ENCODE data around the gene ANAPC2. TPM values are rescaled to one million over a fixed set of nuclear protein-coding genes. Genes with fewer than 3 reads are reported as not detected.

ANAPC2 gene
- total RNA-seq, 1 experiment from 2014 or later = 21.9 TPM

- DNase-seq (ENCODE audit: low read depth) = no peak
These were observed 59.4 kb downstream of the ANAPC2 start for GRCh38 chr9:137128862-137129455.

- DNase-seq (ENCODE audit: low read depth) = peak; percentile 29
These were observed 60.0 kb downstream of the ANAPC2 start for GRCh38 chr9:137128158-137128861.

- no peak for DNase-seq (ENCODE audit: low read depth)
These were observed 60.8 kb downstream of the ANAPC2 start for GRCh38 chr9:137127301-137128157.

GRCh38 chr9:137126786-137127185 lies 61.6 kb downstream of the ANAPC2 start:
- DNase-seq (ENCODE audit: low read depth) = no peak

Other genes with a start within 250 kb of the ANAPC2 start
- gene FBXW5, start 243.8 kb downstream of the ANAPC2 start, total RNA-seq (2014; rRNA removed) = 205 and 264 TPM in 2 replicates
- gene C8G, start 243.3 kb downstream of the ANAPC2 start, total RNA-seq (2014; rRNA removed) = not detected in 2 replicates
- gene LCN12, start 236.3 kb downstream of the ANAPC2 start, total RNA-seq (2014; rRNA removed) = not detected in 2 replicates
- gene PTGDS, start 211.1 kb downstream of the ANAPC2 start, total RNA-seq (2014; rRNA removed) = 2.0 TPM in 1 of 2 replicates, not detected in the other
- 0.11 TPM in 1 of 2 replicates, not detected in the other for gene LCNL1, start 205.6 kb downstream of the ANAPC2 start, total RNA-seq (2014; rRNA removed)
- gene PAXX, start 196.1 kb downstream of the ANAPC2 start, total RNA-seq (2014; rRNA removed) = 53.2 and 67.3 TPM in 2 replicates
- gene CLIC3, start 192.0 kb downstream of the ANAPC2 start, total RNA-seq (2014; rRNA removed) = 0.52 TPM in 1 of 2 replicates, not detected in the other
- 13.2 and 15.5 TPM in 2 replicates for gene ABCA2, start 160.3 kb downstream of the ANAPC2 start, total RNA-seq (2014; rRNA removed)
- not detected in 2 replicates for gene FUT7, start 156.5 kb downstream of the ANAPC2 start, total RNA-seq (2014; rRNA removed)
- gene NPDC1, start 142.4 kb downstream of the ANAPC2 start, total RNA-seq (2014; rRNA removed) = 5.3 and 5.5 TPM in 2 replicates
- not detected in 2 replicates for gene ENTPD2, start 134.5 kb downstream of the ANAPC2 start, total RNA-seq (2014; rRNA removed)
- 16.1 and 17.7 TPM in 2 replicates for gene SAPCD2, start 118.0 kb downstream of the ANAPC2 start, total RNA-seq (2014; rRNA removed)
- 13.6 and 17.6 TPM in 2 replicates for gene UAP1L1, start 111.0 kb downstream of the ANAPC2 start, total RNA-seq (2014; rRNA removed)
- 78.4 and 92.8 TPM in 2 replicates for gene MAN1B1, start 101.6 kb downstream of the ANAPC2 start, total RNA-seq (2014; rRNA removed)
- gene DPP7, start 73.8 kb downstream of the ANAPC2 start, total RNA-seq (2014; rRNA removed) = 81.8 and 91.5 TPM in 2 replicates
- 0.29 TPM in 1 of 2 replicates, not detected in the other for gene GRIN1, start 49.4 kb downstream of the ANAPC2 start, total RNA-seq (2014; rRNA removed)
- gene LRRC26, start 18.5 kb downstream of the ANAPC2 start, total RNA-seq (2014; rRNA removed) = not detected in 2 replicates
- gene TMEM210, start 16.5 kb downstream of the ANAPC2 start, total RNA-seq (2014; rRNA removed) = 0.45 TPM in 1 of 2 replicates, not detected in the other
- gene SSNA1, start 116 bp upstream of the ANAPC2 start, total RNA-seq (2014; rRNA removed) = 108 and 115 TPM in 2 replicates
- gene TPRN, start 12.2 kb upstream of the ANAPC2 start, total RNA-seq (2014; rRNA removed) = 6.3 and 10.7 TPM in 2 replicates
- gene TMEM203, start 17.1 kb upstream of the ANAPC2 start, total RNA-seq (2014; rRNA removed) = 45.7 and 50.1 TPM in 2 replicates
- 15.4 and 16.9 TPM in 2 replicates for gene NDOR1, start 17.1 kb upstream of the ANAPC2 start, total RNA-seq (2014; rRNA removed)
- 0.26 TPM in 1 of 2 replicates, not detected in the other for gene RNF208, start 33.7 kb upstream of the ANAPC2 start, total RNA-seq (2014; rRNA removed)
- gene CYSRT1, start 36.6 kb upstream of the ANAPC2 start, total RNA-seq (2014; rRNA removed) = 4.1 and 4.4 TPM in 2 replicates
- 0.06 and 0.23 TPM in 2 replicates for gene RNF224, start 38.9 kb upstream of the ANAPC2 start, total RNA-seq (2014; rRNA removed)
- gene SLC34A3, start 42.3 kb upstream of the ANAPC2 start, total RNA-seq (2014; rRNA removed) = 0.06 TPM in 1 of 2 replicates, not detected in the other
- gene TUBB4B, start 52.7 kb upstream of the ANAPC2 start, total RNA-seq (2014; rRNA removed) = 517 and 586 TPM in 2 replicates
- gene STPG3, start 62.7 kb upstream of the ANAPC2 start, total RNA-seq (2014; rRNA removed) = not detected in 2 replicates
- gene NELFB, start 66.8 kb upstream of the ANAPC2 start, total RNA-seq (2014; rRNA removed) = 60.7 and 61.8 TPM in 2 replicates
- 2.6 and 2.8 TPM in 2 replicates for gene TOR4A, start 89.2 kb upstream of the ANAPC2 start, total RNA-seq (2014; rRNA removed)
- 0.06 TPM in 1 of 2 replicates, not detected in the other for gene NRARP, start 113.7 kb upstream of the ANAPC2 start, total RNA-seq (2014; rRNA removed)
- gene EXD3, start 234.6 kb upstream of the ANAPC2 start, total RNA-seq (2014; rRNA removed) = 4.0 and 6.5 TPM in 2 replicates
- 0.17 and 0.19 TPM in 2 replicates for gene NOXA1, start 234.8 kb upstream of the ANAPC2 start, total RNA-seq (2014; rRNA removed)